GM13977 (cell line): Measurements from ENCODE around the gene SSTR1.

Experiments
- DNase-seq: peaks from one replicate; pipeline ENCODE4 v3.0.0; 2012; ENCODE audit warnings: low spot score
- CTCF ChIP-seq: IDR thresholded peaks from 2 replicates; pipeline ENCODE4 v1.5.1; 2012; ENCODE audit warnings: mild to moderate bottlenecking, control low read depth; ENCODE audit not compliant: insufficient read depth; ENCODE audit errors: extremely low read depth, missing control alignments
- in situ Hi-C: fragments of 300-500 bp; cut with MboI; formaldehyde crosslinking; loops from one replicate; pipeline ENCODE4 v1.12.0; 2022; ENCODE audit warnings: low sequenced_read_pairs, low pct_unique_long_range_greater_than_20kb, mixed read lengths, inconsistent platforms; ENCODE audit not compliant: unreplicated experiment

The SSTR1 gene

GRCh38 chr14:38211255-38211735 is 3.6 kb downstream of the SSTR1 start:
- no peak for DNase-seq
- TF ChIP-seq CTCF: no peak
- in situ Hi-C loops: no loop called here

GRCh38 chr14:38212111-38212510 is 4.4 kb downstream of the SSTR1 start:
- no peak for TF ChIP-seq CTCF
- in situ Hi-C loops: no loop called here
- DNase-seq: no peak

- no peak for DNase-seq
- no peak for TF ChIP-seq CTCF
- in situ Hi-C loops: no loop called here
These were observed 5.3 kb downstream of the SSTR1 start for GRCh38 chr14:38213001-38213400.

- TF ChIP-seq CTCF: no peak
- in situ Hi-C loops: no loop called here
- no peak for DNase-seq
These were observed 9.8 kb downstream of the SSTR1 start for GRCh38 chr14:38217553-38217952.

GRCh38 chr14:38221077-38221476 is 13.4 kb downstream of the SSTR1 start:
- TF ChIP-seq CTCF: no peak
- in situ Hi-C loops: no loop called here
- DNase-seq: no peak

GRCh38 chr14:38224338-38224737 is 16.6 kb downstream of the SSTR1 start:
- in situ Hi-C loops: no loop called here
- TF ChIP-seq CTCF: no peak
- no peak for DNase-seq

- no peak for DNase-seq
- in situ Hi-C loops: no loop called here
- no peak for TF ChIP-seq CTCF
These were observed 18.2 kb downstream of the SSTR1 start for GRCh38 chr14:38225946-38226345.
